ENCODE data around the gene EHD1.

The EHD1 gene

GRCh38 chr11:64921384-64921783 lies 43.0 kb upstream of the EHD1 start:
- Histone ChIP-seq H3K36me3 (ENCODE audit: low read length) (no peaks in the 10 kb centered on the region), H3K79me2 (ENCODE audit: insufficient read depth, low read length) (peaks cover 3% of the 10 kb centered on the region; the same call in 1 of the 2 replicates), H3K4me3 (ENCODE audit: insufficient read depth, low read length, poor library complexity, severe bottlenecking) (no peak overlapping the region), H3K4me2 (ENCODE audit: low read depth, low read length, poor library complexity, severe bottlenecking) (no peak overlapping the region), H2AFZ (ENCODE audit: low read depth, low read length, severe bottlenecking) (no peak overlapping the region), H4K20me1 (ENCODE audit: low read depth, low read length) (no peaks in the 10 kb centered on the region), H3K9me2 (replicated peaks; ENCODE audit: insufficient read depth, low read length) (no peaks in the 10 kb centered on the region), H3K27ac (ENCODE audit: low read depth, low read length) (no peak overlapping the region), H3F3A (ENCODE audit: insufficient read depth) (peaks cover 6% of the 10 kb centered on the region), H3K9me3 (ENCODE audit: insufficient read depth, low read length) (no peaks in the 10 kb centered on the region), H3K27me3 (ENCODE audit: low read length) (no peaks in the 10 kb centered on the region), H3K9ac (ENCODE audit: low read length) (no peak overlapping the region)
- TF ChIP-seq CTCF (IDR thresholded peaks at IDR 0.05; ENCODE audit: insufficient read depth, low read length, poor library complexity, severe bottlenecking) (no peak), EZH2phosphoT487 (conservative IDR thresholded peaks at IDR 0.05; ENCODE audit: low read length) (no peak)

GRCh38 chr11:64920124-64920523 lies 41.7 kb upstream of the EHD1 start:
- H3K9me3 ChIP-seq (ENCODE audit: insufficient read depth, low read length), result no peaks in the 10 kb centered on the region
- no peak overlapping the region for H3K4me2 ChIP-seq (ENCODE audit: low read depth, low read length, poor library complexity, severe bottlenecking)
- TF ChIP-seq EZH2phosphoT487 (conservative IDR thresholded peaks at IDR 0.05; ENCODE audit: low read length) (no peak), CTCF (IDR thresholded peaks at IDR 0.05; ENCODE audit: insufficient read depth, low read length, poor library complexity, severe bottlenecking) (no peak)

GRCh38 chr11:64919627-64920026 lies 41.2 kb upstream of the EHD1 start:
- Histone ChIP-seq H3K9ac (ENCODE audit: low read length) (no peak overlapping the region), H3F3A (ENCODE audit: insufficient read depth) (peaks cover 6% of the 10 kb centered on the region), H3K4me3 (ENCODE audit: insufficient read depth, low read length, poor library complexity, severe bottlenecking) (no peak overlapping the region), H3K9me3 (ENCODE audit: insufficient read depth, low read length) (no peaks in the 10 kb centered on the region), H3K4me2 (ENCODE audit: low read depth, low read length, poor library complexity, severe bottlenecking) (no peak overlapping the region), H3K9me2 (replicated peaks; ENCODE audit: insufficient read depth, low read length) (no peaks in the 10 kb centered on the region), H3K27ac (ENCODE audit: low read depth, low read length) (no peak overlapping the region), H2AFZ (ENCODE audit: low read depth, low read length, severe bottlenecking) (no peak overlapping the region), H4K20me1 (ENCODE audit: low read depth, low read length) (no peaks in the 10 kb centered on the region), H3K79me2 (ENCODE audit: insufficient read depth, low read length) (peaks cover 10% of the 10 kb centered on the region; the same call in 1 of the 2 replicates), H3K36me3 (ENCODE audit: low read length) (no peaks in the 10 kb centered on the region), H3K27me3 (ENCODE audit: low read length) (no peaks in the 10 kb centered on the region)
- TF ChIP-seq EZH2phosphoT487 (conservative IDR thresholded peaks at IDR 0.05; ENCODE audit: low read length) (no peak), CTCF (IDR thresholded peaks at IDR 0.05; ENCODE audit: insufficient read depth, low read length, poor library complexity, severe bottlenecking) (no peak)

More at GRCh38 chr11:64920124-64920523, 41.7 kb upstream of the EHD1 start:
- Histone ChIP-seq H3K79me2 (ENCODE audit: insufficient read depth, low read length) (peaks cover 10% of the 10 kb centered on the region; the same call in 1 of the 2 replicates), H3K9ac (ENCODE audit: low read length) (no peak overlapping the region), H3K27me3 (ENCODE audit: low read length) (no peaks in the 10 kb centered on the region), H3F3A (ENCODE audit: insufficient read depth) (peaks cover 6% of the 10 kb centered on the region), H3K27ac (ENCODE audit: low read depth, low read length) (no peak overlapping the region), H3K4me3 (ENCODE audit: insufficient read depth, low read length, poor library complexity, severe bottlenecking) (no peak overlapping the region), H2AFZ (ENCODE audit: low read depth, low read length, severe bottlenecking) (no peak overlapping the region), H3K9me2 (replicated peaks; ENCODE audit: insufficient read depth, low read length) (no peaks in the 10 kb centered on the region), H4K20me1 (ENCODE audit: low read depth, low read length) (no peaks in the 10 kb centered on the region), H3K36me3 (ENCODE audit: low read length) (no peaks in the 10 kb centered on the region)

Measured in SU-DHL-6 (cell line).